K562 treated with DMSO at 1 percent for 12 hours (cell line): ENCODE measurements around the gene DTHD1. TPM values are rescaled to one million over a fixed set of nuclear protein-coding genes. Genes with fewer than 3 reads are reported as not detected.

Source experiments
- total RNA-seq: library from RNA; unstranded; fragments of 300-600 nt; gene quantifications from 2 replicates; pipeline ENCODE4 v1.2.3, GENCODE V29; 2022; ENCODE audit not compliant: insufficient read depth

The DTHD1 gene
- total RNA-seq, result not detected in 2 replicates

GRCh38 chr4:36281384-36282106, at the start of gene DTHD1:
DTHD1 (plus strand) TSS chr4:36281616; CDS start chr4:36281759, 143 bp downstream.

GRCh38 chr4:36244257-36245082, 36.9 kb upstream of the DTHD1 start, which contains the start of gene ARAP2:
ARAP2 (minus strand) TSS chr4:36244514; CDS start chr4:36229486, 15,028 bp downstream.

Other genes with a start within 250 kb of the DTHD1 start
- gene ARAP2, start 37.1 kb upstream of the DTHD1 start, total RNA-seq, result not detected in 2 replicates